Posterior vena cava (tissue), 2 donors: Measurements from ENCODE around the gene RBMX2. TPM values are rescaled to one million over a fixed set of nuclear protein-coding genes. Genes with fewer than 3 reads are reported as not detected.
A peak's percentile ranks its signal among the peaks of the same experiment; 100 is the strongest.
"Not testable (repeated sequence)": the region's sequence is repeated elsewhere in the genome, so short reads cannot be mapped to it uniquely, and the experiment has no call there.

ENCODE experiments used
- DNase-seq: peaks from one replicate; pipeline ENCODE4 v3.0.0-alpha.2; 2020; ENCODE audit warnings: low spot score
- intact Hi-C, 2 donors: fragments of 100-400 bp; cut with DNase I; formaldehyde crosslinking; loops; one replicate each; pipeline versions ENCODE4 v1.14.1 to v1.14.2; 2022 to 2023
- long read RNA-seq, 2 donors: library from polyadenylated mRNA; unstranded; transcript quantifications; one replicate each; pipeline ENCODE4 v2.0.0, GENCODE V29; 2020 to 2021
- total RNA-seq, 2 donors: library from RNA; stranded (reverse); fragmentation: NEBNext Ultra II Directional; extraction: Animal tissue kit (Norgen Biotek cat#: 25700); gene quantifications; one replicate each; pipeline ENCODE4 v1.2.1, GENCODE V29; 2021
- donor health status: DM: yes; HTN: yes; CAD: no.
- donor health status: DM: yes; HTN: yes; CAD: no.

Gene RBMX2
- total RNA-seq, result 10 to 100 TPM; 14.9 to 15.0 TPM
- long read RNA-seq, donor 1, partial matches to known transcripts, result 3 of 4 reads
- long read RNA-seq, donor 1, other reads (novel, unspliced or antisense), result 0 of 4 reads
- long read RNA-seq, donor 2, partial matches to known transcripts, result 4 of 7 reads
- long read RNA-seq, donor 2, other reads (novel, unspliced or antisense), result 1 of 7 reads

DNA sequence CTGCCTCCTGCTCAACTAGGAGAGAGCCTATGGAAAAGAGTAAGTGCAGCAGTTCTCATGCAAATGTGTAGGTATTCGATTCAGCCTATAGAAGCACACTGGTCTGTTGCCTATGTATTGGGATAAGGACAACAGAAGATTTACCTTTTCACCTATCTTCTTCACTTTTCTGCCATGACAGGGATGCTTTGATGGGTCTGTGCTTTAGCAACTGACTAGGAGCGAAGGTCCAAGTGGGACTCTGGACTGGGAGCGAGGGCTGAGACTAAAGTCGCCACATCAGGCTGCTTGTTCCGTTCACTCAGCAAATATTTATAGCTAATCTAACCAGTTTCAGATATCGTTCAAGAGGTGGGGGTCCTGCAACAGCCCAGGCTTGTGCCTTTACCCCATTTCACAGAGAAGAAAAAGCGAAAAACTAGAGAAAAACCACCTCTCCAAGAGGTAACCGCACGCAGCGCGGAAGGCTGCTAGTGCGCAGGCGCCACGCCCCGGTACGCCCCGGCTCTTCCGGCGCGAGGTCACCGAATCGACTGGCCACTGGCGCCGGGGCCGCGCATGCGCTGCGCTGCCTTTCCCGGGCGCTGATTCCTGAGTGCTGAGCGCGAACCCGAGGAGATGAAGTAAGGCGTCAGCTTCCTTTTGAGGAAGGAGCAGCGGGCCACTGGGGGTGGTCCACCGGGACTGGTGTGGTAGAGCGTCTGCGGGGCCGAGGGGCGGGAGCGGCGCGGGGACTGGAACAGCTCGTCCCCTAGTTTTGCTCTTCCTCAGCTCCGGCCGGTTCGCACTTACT is at the start of gene RBMX2:
TSS of gene RBMX2 (plus strand) at position 573 of the 793 bp plus-strand sequence. CDS start at position 619, 46 bp downstream.
- peak; percentile 91 for DNase-seq
- intact Hi-C loops, result no loop called here

- intact Hi-C loops, DNase-seq: not testable (repeated sequence)
These were observed 49.7 kb upstream of the RBMX2 start for GRCh38 chrX:130352050-130352449.

GRCh38 chrX:130376077-130376476 is 25.7 kb upstream of the RBMX2 start:
- no peak for DNase-seq
- intact Hi-C loops, result no loop called here

DNA sequence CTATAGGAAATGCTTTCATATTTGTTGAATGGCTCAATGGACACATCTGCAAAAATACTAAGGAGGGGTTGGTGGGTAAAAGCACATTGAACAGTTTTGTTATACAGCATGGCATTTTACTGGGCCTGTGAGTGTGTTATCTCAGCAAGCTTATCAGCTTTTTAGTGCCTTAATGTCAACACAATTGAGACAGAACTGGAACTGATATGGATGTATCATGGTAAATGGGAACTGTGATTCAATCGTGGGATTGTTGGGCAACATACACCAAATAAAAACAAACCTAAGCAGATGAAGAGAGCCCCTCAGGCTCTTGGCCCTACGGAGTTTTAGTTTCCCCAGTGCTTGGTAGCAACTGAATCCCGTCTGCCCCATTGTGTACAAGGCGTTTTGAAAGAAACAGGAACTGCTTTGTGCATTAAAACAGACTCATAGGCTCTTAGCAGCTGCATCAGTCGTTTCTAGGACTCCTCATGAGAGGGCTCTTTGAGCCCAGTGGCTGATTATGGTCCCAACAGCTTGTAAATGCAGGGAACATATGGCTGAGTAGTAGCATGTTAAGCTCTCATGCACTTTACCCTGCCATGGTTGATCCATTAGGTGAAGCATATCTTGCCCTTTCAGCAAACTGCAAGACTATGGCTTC is 23.6 kb upstream of the RBMX2 start:
- intact Hi-C loops, result no loop called here
- DNase-seq, result no peak

DNA sequence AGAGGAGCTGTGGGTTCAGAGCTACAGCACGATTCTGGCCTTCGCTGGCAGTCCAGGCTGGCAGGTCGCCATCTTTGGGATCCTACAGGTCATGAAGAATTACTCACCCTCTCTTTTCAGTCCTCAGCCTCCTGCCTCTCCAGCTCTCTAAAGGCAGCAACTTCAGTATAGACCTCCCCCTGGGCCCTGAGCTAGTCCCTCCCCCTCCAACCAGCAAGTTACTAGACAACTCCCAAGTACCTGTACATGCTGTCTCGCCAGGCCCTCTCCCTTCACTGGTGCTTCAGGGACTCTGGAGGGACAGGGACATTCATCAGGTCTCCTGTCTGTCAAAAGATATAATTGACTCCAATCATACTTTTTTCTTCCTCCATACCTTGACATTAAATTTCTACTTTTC is 16.3 kb upstream of the RBMX2 start, which contains the start of gene GPR119:
TSS of gene GPR119 (minus strand) at position 155 of the 400 bp plus-strand sequence. CDS start 227 bp downstream, outside the sequence.
- intact Hi-C loops, result no loop called here
- DNase-seq, result no peak

DNA sequence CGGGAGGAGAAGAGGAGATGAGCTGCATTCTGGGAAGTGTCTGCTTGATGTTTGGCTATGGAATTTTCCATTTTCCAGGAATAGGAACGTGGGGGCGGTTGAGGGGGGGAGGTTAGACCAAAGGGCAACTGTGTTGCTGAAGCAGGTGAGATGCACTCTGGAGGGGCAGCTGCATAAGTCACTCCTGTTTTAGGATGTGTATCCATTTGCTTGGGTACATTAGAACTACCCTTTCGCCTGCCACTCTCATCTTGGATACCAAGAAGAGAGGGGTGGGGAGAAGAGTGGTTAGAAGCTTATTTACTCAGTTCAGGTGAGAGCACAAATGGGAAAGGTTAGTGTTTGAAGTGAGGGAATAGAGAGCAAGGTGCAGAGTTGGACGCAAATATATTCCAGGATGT is 15.4 kb upstream of the RBMX2 start:
- DNase-seq, result no peak
- intact Hi-C loops, result no loop called here

GRCh38 chrX:130393451-130394074 is 8.2 kb upstream of the RBMX2 start:
- intact Hi-C loops, result loop anchor here in 1 of 2 donors (10.0 kb wide), 1 partner anchor 521 kb away; no protein-coding TSS in a partner anchor
- peak; percentile 77 for DNase-seq

- intact Hi-C loops, result loop anchor here in 1 of 2 donors (10.0 kb wide), 1 partner anchor 519 kb away; no protein-coding TSS in a partner anchor
- DNase-seq, result no peak
These were observed 6.4 kb upstream of the RBMX2 start for GRCh38 chrX:130395341-130395740.

- intact Hi-C loops, result no loop called here
These were observed 459 bp downstream of the RBMX2 start for GRCh38 chrX:130402208-130402684.

DNA sequence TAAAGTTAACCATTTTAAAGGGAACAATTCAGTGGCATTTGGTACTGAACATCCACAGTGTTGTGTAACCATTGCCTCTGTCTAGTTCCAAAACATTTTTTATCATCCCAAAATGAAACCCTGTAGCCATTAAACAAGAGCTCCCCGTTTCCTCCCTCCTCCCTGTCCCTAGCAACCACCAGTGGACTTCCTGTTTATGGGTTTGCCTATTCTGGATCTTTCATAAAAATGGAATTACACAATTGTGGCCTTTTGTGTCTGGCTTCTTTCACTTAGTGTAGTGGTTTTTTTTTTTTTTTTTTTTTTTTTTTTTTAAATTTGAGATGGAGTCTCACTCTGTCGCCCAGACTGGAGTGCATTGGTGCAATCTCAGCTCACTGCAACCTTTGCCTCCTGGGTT is 11.6 kb downstream of the RBMX2 start:
- no peak for DNase-seq
- intact Hi-C loops, result no loop called here

More at GRCh38 chrX:130402208-130402684, 459 bp downstream of the RBMX2 start:
- no peak for DNase-seq

DNA sequence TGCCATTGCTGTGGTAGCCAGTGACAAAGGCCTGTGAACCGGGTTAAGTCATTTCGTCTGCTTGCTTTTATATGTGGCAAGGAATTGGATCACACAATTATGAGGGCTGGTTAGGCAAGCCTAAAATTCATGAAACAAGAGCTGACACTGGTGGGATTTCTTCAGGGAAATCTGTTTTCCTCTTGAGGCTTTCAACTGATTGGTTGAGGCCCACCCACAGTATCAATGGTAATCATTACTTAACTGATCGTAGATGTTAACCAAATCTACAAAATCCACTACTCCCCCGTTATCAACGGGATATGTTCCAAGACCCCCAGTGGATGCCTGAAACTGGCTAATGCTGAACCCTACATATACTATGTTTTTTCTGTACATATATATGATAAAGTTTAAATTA is 13.0 kb downstream of the RBMX2 start:
- intact Hi-C loops, result loop anchor here in 1 of 2 donors (5.0 kb wide), 1 partner anchor 1698 kb away; no protein-coding TSS in a partner anchor
- no peak for DNase-seq

- intact Hi-C loops, result loop anchor here in 1 of 2 donors (5.0 kb wide), 1 partner anchor 1697 kb away; no protein-coding TSS in a partner anchor
- DNase-seq, result no peak
These were observed 13.4 kb downstream of the RBMX2 start for GRCh38 chrX:130415201-130415600.

DNA sequence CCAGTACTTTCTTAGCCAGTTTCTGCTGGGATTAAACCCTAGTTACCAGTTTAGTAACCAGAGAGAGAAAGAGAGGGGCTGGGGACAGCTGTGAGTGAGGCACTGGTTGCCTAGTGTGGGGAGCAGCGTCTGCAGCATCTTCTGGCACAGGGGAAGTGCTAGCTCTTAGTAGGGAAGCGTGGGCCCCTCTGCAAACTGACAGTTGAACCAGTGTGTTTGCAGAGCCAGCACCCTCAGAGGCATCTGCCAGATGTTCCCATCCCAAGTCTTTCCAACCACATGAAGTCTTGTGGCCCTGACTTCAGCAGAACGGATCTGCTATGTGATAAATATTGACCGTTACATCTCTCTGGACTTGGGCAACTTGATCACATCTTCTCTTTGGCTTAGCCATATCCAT is 15.0 kb downstream of the RBMX2 start:
- intact Hi-C loops, result loop anchor here in 1 of 2 donors (5.0 kb wide), 1 partner anchor 1696 kb away; no protein-coding TSS in a partner anchor

DNA sequence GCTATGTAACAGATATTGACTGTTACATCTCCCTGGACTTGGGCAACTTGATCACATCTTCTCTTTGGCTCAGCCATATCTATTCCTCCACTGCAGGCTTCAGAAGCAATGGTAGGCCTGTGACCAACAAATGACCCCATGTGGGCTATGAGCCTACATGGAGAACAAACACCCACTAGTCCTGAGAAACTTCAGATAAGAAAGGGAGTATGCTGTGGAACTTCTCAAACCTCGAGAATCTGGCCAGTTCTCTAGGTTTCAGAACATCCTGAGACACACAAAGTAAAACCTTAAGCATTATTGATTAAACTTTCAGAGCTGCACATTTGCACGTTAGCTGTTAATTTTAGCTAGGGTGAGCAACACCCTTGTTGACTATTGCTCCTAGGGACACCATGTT is 16.3 kb downstream of the RBMX2 start:
- no peak for DNase-seq
- intact Hi-C loops, result loop anchor here in 1 of 2 donors (5.0 kb wide), 1 partner anchor 1694 kb away; no protein-coding TSS in a partner anchor

More for the DNA sequence above, 15.0 kb downstream of the RBMX2 start:
- DNase-seq, result no peak

GRCh38 chrX:130418740-130419139 is 17.0 kb downstream of the RBMX2 start:
- DNase-seq, result no peak
- intact Hi-C loops, result loop anchor here in 1 of 2 donors (5.0 kb wide), 1 partner anchor 1694 kb away; no protein-coding TSS in a partner anchor

DNA sequence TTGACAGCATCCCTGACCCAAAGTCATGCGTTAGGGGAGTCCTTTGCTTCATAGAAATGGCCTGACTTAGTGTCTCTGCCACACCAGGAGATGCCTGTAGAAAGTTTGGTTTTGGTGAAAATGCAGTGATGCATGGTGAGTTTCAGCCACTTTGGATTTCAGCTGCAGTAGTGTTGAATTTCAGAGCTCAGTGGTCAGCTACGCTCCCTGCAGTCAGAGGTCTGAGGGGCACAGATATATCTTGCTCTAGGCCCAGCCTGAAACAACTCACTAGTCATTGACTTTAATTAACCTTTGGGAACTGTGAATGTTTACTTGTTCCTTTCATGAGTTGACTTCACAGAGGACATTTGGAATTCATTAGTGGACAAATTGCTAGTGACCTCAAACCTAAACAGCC is 17.5 kb downstream of the RBMX2 start:
- DNase-seq, result no peak
- intact Hi-C loops, result loop anchor here in 1 of 2 donors (5.0 kb wide), 1 partner anchor 1693 kb away; no protein-coding TSS in a partner anchor

GRCh38 chrX:130426531-130426930 is 24.7 kb downstream of the RBMX2 start:
- intact Hi-C loops, result no loop called here
- no peak for DNase-seq

DNA sequence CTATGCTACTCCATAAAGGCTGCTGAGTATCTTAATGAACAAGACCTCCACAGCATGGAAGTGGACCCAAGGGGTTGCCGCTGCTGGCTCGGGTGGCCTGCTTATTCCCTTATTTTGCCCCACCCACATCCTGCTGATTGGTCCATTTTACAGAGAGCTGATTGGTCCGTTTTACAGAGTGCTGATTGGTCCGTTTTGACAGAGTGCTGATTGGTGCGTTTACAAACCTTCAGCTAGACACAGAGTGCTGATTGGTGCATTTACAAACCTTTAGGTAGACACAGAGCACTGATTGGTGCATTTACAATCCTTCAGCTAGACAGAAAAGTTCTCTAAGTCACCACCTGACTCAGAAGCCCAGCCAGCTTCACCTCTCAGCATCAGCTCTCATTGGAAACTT is 27.4 kb downstream of the RBMX2 start:
- DNase-seq, intact Hi-C loops: not testable (repeated sequence)

- DNase-seq, result no peak
- intact Hi-C loops, result no loop called here
These were observed 34.1 kb downstream of the RBMX2 start for GRCh38 chrX:130435937-130436336.
